ENCODE data around the gene MAGEA8.

- TF ChIP-seq CTCF (conservative IDR thresholded peaks at IDR 0.05; ENCODE audit: low read length) (no peak), EZH2phosphoT487 (IDR thresholded peaks at IDR 0.05; ENCODE audit: borderline replicate concordance) (no peak)
Observed at GRCh38 chrX:149916745-149917392, 35.9 kb downstream of the MAGEA8 start.
